ENCODE data around the gene NRAP.
"Not testable (repeated sequence)": the region's sequence is repeated elsewhere in the genome, so short reads cannot be mapped to it uniquely, and the experiment has no call there.

GRCh38 chr10:113652456-113652855, 11.4 kb downstream of the NRAP start:
- TF ChIP-seq CTCF, EP300, POLR2A, POLR2AphosphoS5 (IDR thresholded peaks at IDR 0.05): not testable (repeated sequence)

All from suprapubic skin (tissue), 4 donors.